Epithelial cell of esophagus (primary cell): ENCODE results near the gene CCM2.

Experiments
- DNase-seq: peaks from one replicate; pipeline ENCODE4 v3.0.0; 2010; ENCODE audit warnings: low read depth
- H3K4me3 ChIP-seq: 2 replicates; pipeline ENCODE4 v1.5.1; 2011; ENCODE audit warnings: mild to moderate bottlenecking, low read length, control low read depth
- TF ChIP-seq, protein P1 (sequence below): IDR thresholded peaks from 2 replicates; pipeline ENCODE4 v1.5.1; 2011; ENCODE audit warnings: low read depth, mild to moderate bottlenecking, low read length, control low read depth, inconsistent platforms; ENCODE audit not compliant: insufficient read depth; ENCODE audit errors: missing control alignments

CCM2 gene

DNA sequence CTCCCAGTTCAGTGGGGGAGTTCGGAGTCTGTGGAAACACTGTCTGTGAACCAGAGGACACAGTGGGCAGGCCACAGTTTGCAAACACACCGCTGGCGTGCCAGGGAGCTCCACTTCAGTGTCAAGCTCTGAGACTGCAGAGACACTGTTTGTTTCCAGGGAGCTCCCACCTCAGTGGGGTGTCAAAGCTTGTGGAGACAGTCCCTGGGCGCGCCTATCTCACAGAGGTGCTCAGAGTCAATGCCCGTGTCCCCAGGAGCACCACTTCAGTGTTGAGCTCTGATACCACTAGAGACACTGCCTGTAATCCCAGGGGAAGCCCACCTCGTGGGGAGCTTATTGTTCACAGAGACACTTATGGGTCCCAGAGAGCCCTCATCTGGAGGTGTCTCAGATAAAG is 25.5 kb upstream of the CCM2 start:
- DNase-seq: no peak
- TF ChIP-seq, protein P1, sequence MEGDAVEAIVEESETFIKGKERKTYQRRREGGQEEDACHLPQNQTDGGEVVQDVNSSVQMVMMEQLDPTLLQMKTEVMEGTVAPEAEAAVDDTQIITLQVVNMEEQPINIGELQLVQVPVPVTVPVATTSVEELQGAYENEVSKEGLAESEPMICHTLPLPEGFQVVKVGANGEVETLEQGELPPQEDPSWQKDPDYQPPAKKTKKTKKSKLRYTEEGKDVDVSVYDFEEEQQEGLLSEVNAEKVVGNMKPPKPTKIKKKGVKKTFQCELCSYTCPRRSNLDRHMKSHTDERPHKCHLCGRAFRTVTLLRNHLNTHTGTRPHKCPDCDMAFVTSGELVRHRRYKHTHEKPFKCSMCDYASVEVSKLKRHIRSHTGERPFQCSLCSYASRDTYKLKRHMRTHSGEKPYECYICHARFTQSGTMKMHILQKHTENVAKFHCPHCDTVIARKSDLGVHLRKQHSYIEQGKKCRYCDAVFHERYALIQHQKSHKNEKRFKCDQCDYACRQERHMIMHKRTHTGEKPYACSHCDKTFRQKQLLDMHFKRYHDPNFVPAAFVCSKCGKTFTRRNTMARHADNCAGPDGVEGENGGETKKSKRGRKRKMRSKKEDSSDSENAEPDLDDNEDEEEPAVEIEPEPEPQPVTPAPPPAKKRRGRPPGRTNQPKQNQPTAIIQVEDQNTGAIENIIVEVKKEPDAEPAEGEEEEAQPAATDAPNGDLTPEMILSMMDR: no peak
- no peak overlapping the region for H3K4me3 ChIP-seq

DNA sequence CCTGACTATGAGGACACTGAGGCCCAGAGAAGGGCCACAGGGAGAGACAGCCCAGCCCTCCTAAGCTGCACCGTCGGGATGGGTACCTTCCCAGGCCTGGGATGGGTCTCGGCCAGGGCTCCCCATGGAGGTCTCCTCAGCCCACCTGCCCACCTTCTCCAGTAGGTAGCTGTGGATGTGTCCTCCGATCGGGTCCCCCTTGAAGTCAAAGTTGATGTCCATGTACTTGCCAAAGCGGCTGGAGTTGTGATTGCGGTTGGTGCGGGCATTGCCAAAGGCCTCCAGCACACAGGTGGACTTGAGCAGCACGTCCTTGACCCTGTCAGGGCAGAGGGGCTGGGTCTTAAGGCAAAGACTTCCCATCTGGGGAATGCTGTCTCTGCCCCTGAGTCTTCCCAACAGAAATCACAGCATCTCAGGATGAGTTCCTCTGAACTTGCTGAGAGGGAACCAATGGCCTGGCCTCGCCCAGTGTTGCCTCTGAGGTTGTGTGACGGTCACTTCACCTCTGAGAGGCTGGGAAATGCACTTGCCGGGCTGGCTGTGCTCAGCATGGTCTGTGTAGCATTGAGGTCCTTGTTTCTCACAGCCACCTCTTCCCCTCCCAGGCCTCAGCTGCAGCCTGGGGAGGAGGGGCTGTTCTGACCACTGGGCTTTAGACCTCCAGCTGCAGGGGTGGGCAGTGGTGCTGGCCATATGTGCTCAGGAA is 24.5 kb upstream of the CCM2 start:
- DNase-seq: no peak
- no peak overlapping the region for H3K4me3 ChIP-seq
- TF ChIP-seq, protein P1: no peak

DNA sequence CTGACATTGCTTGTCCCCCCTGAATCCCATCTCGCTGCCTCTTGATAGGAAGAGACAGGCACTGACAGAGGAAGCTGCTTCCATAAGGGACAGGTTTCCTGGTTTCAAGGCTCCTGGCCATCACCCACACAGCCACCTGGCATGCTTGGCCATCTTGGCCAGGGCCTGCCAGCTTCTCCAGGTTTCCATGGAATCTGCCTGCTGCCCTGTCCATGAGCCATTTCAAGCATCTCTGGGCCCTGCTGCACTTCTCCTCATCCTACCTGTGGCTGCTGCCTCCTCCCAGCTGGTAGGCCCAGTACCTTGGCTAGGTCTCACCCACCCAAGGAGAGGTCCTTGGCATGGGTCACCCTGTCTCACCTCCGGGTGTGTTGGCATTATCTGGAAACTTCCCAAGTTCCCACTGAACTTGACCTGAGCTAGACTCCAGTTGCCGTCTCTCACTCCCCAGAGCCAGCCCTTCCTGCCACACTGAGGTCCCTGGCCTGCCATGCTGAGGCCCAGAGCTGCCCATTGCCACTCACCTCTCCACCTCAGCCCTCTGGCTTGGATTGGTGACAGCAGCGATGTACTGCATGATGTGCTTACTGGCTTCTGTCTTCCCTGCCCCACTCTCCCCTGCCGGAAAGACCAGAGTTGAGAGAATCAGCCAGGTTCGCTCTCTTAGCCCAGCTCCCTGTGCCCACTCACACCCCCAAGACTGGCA is 23.8 kb upstream of the CCM2 start:
- no peak overlapping the region for H3K4me3 ChIP-seq
- TF ChIP-seq, protein P1: no peak
- no peak for DNase-seq

DNA sequence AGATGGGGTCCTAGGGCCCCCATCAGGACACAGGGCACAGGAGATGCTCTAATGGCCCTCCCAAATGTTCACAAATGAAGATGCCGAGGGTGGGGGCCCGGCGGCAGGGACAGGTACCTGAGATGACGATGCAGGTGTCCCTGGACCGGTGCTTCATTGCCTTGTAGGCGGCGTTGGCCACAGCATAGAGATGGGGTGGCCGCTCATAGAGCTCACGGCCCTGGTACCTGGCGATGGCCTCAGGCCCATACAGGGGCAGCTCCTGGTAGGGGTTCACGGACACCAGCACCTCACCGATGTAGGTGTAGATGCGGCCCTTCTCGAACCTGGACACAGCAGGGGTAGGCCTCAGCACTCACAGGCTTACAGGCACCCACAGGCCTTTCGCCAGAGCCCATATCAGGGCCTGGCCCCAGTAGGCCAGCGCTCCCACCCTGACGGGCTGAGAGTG is 23.2 kb upstream of the CCM2 start:
- H3K4me3 ChIP-seq: no peak overlapping the region
- no peak for DNase-seq
- TF ChIP-seq, protein P1: no peak

DNA sequence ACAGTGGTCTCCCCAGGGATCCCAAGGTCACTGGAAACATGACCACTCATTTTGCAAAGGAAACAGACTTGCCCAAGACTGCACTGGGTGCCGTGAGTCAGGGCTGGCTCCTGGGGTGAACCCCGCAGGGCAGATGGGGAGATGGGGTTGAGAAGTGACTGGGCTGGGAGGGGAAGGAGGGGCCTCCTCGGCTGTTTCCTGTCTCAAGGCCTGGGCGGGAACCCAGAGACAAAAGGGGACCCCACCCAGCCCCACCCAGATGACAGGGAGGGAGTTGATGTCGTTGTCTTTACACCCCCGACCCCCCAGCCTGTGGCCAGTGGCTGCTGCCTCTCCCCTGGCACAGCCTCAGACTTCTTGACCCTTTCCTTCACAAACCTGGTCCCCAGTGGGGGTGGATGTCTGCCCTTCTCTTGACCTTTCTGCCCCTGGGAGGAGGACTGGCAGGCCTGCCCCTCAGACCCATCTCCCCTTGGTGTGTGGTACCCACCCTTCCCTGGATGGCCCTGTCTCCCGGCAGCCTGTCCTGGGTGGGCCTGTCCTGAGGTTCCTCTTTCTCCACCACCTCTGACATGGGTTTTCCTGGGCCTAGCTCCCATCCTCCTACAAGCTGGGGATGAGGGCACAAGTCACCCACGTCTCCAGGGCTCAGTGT is 22.6 kb upstream of the CCM2 start:
- peak; percentile 42 for DNase-seq
- H3K4me3 ChIP-seq: no peak overlapping the region
- TF ChIP-seq, protein P1: no peak

DNA sequence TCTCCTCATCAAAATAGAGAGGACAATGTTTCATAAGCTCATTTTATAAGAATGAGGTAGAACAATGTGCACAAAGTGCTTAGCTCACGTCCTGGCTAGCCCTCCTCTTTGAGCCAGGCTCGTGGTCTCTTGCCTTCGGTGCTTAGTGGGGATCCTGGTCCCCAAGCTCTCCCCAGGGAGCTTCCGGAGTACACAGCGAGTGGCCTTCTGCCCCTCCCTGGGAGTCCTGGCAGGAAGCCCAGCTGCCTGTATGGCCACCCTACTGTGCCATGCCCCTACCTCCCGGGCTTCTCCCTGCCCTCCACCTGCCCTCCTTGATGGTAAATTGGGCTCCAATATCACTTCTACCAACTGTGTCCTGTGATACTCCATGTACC is 22.1 kb upstream of the CCM2 start:
- no peak overlapping the region for H3K4me3 ChIP-seq
- no peak for DNase-seq
- TF ChIP-seq, protein P1: no peak
